Measurements from ENCODE around the gene LILRA2. TPM values are rescaled to one million over a fixed set of nuclear protein-coding genes. Genes with fewer than 3 reads are reported as not detected.

The LILRA2 gene
- total and polyA plus RNA-seq, 10 of the 15 experiments (the other 5 are each of a cell fraction or from before 2014, with no cell fraction given): 0.16 to 1.8 (median 0.43) TPM

GRCh38 chr19:54560881-54561385, 12.7 kb upstream of the LILRA2 start:
- Histone ChIP-seq H2AFZ (ENCODE audit: control insufficient read depth, low read depth, low read length) (no peak overlapping the region), H3K36me3 (ENCODE audit: control insufficient read depth in 2 of 2, insufficient read depth in 2 of 2, low read length in 1 of 2) (no peaks in the 10 kb centered on the region), H4K20me1 (ENCODE audit: control insufficient read depth, insufficient read depth) (no peaks in the 10 kb centered on the region), H3K4me2 (ENCODE audit: control insufficient read depth, insufficient read depth) (no peak overlapping the region), H3K9ac (ENCODE audit: control insufficient read depth, insufficient read depth, low read length) (no peak overlapping the region), H3K27me3 (replicated peaks in 1 of 2; ENCODE audit: control insufficient read depth in 2 of 2, insufficient read depth in 2 of 2, low read length in 1 of 2) (no peaks in the 10 kb centered on the region; a peak in 1 of 4 replicates), H3K4me3 (no peak overlapping the region), H3K27ac (ENCODE audit: control insufficient read depth, insufficient read depth) (no peak overlapping the region), H3K79me2 (ENCODE audit: control insufficient read depth, insufficient read depth, low read length) (no peaks in the 10 kb centered on the region), H3K4me1 (ENCODE audit: control insufficient read depth, insufficient read depth, low read length) (peaks cover 5% of the 10 kb centered on the region; the same call in 1 of the 2 replicates), H3K9me3 (replicated peaks; ENCODE audit: control insufficient read depth, insufficient read depth, low read length) (no peaks in the 10 kb centered on the region)
- no TSS peak for BruUV-seq (replicated peaks)
- intact Hi-C loops (cut with micrococcal nuclease; ENCODE audit: unreplicated experiment): no loop called here
- 79% methylated on average over 11 of the region's 11 CpGs for WGBS (ENCODE audit: insufficient coverage, insufficient replicate concordance, low lambda C conversion rate, missing lambda C conversion rate)
- TF ChIP-seq MEF2B (IDR thresholded peaks at IDR 0.05; ENCODE audit: partially characterized antibody, poor library complexity, severe bottlenecking) (no peak), TARDBP (IDR thresholded peaks at IDR 0.05; ENCODE audit: borderline replicate concordance) (no peak), NFYA (IDR thresholded peaks at IDR 0.05; ENCODE audit: borderline replicate concordance, low read depth, low read length) (no peak), YY1 (IDR thresholded peaks at IDR 0.05; ENCODE audit: low read depth, low read length) (no peak), IKZF2 (IDR thresholded peaks at IDR 0.05) (no peak), ZSCAN29 (IDR thresholded peaks at IDR 0.05) (no peak), PKNOX1 (IDR thresholded peaks at IDR 0.05) (no peak), POLR2AphosphoS2 (IDR thresholded peaks at IDR 0.05; ENCODE audit: low read depth, low read length) (no peak), KLF5 (IDR thresholded peaks at IDR 0.05; ENCODE audit: partially characterized antibody) (no peak)
- SMC1A ChIA-PET (ENCODE audit: uncharacterized antibody, unreplicated experiment): no interaction called here
- RAD21 ChIA-PET (ENCODE audit: unreplicated experiment): interaction anchor here (0.7 kb wide), 1 partner anchor 650 kb away, joined by 5 read pairs; no protein-coding TSS in a partner anchor
- in situ Hi-C loops (cut with MboI): no loop called here
- ATAC-seq: no peak
- POLR2A ChIA-PET: no interaction called here
- DNase-seq (ENCODE audit: low read depth, low spot score): no peak
- FAIRE-seq: no peak
- CTCF ChIA-PET: interaction anchor here (1.2 kb wide), 1 partner anchor 112 kb away, joined by 3 read pairs; no protein-coding TSS in a partner anchor

All from GM12878 (cell line).